K562 (cell line): ENCODE results near the gene KBTBD6. TPM values are rescaled to one million over a fixed set of nuclear protein-coding genes. Genes with fewer than 3 reads are reported as not detected.

Experiments
- ATAC-seq: fragments of 200-7000 bp; cut with Tn5 transposase; 3 replicates; pipeline ENCODE4 v1.9.1; 2020; ENCODE audit warnings: moderate library complexity
- BruUV-seq: library from RNA; stranded (reverse); fragments of 400-500 nt; replicated peaks from 2 replicates; lab custom pipeline; 2021; lab: Mats Ljungman, UMichigan
- CTCF ChIA-PET: fragments of 300-600 bp; formaldehyde crosslinking; extraction: SDS; loops from one replicate; lab custom pipeline; 2021; ENCODE audit warnings: low intra/inter-chr PET ratio; lab: Yijun Ruan, JAX
- POLR2A ChIA-PET: fragments of 300-600, 350-650 bp; sonication (Branson Sonifier 250); formaldehyde crosslinking; extraction: SDS; loops from one replicate; lab custom pipeline; 2021; ENCODE audit warnings: antibody characterized with exemption, inconsistent platforms; lab: Yijun Ruan, JAX
- DNase-seq, 4 experiments: peaks; one replicate each; pipeline versions ENCODE4 v3.0.0 to v3.0.0-alpha.2; 2011 to 2018; ENCODE audit warnings: low spot score in 3 of 4, mixed read lengths in 3 of 4; ENCODE audit errors: extremely low read depth in 1 of 4
- FAIRE-seq: peaks from 2 replicates; lab custom pipeline; 2011; peaks lifted over from hg19 to GRCh38; lab: Jason Lieb, UNC
- H2AFZ ChIP-seq: 2 replicates; pipeline ENCODE4 v1.6.0; 2011; ENCODE audit warnings: low read depth, low read length, control low read depth, inconsistent platforms
- H3K27ac ChIP-seq: fragments of 200-600 bp; 3 replicates; pipeline ENCODE4 v1.8.0; 2011; ENCODE audit warnings: low read depth, mild to moderate bottlenecking, control low read depth, inconsistent platforms, low read length, moderate library complexity, mixed read lengths; ENCODE audit errors: extremely low read depth
- H3K27me3 ChIP-seq, 2 experiments: fragments of 300-600 bp in 1 of 2; 2 replicates in 1 of 2; 3 replicates in 1 of 2; pipeline versions ENCODE4 v1.6.0 to v1.8.0; 2011; ENCODE audit warnings: inconsistent platforms in 2 of 2, low read length in 2 of 2, mild to moderate bottlenecking in 1 of 2, mixed read lengths in 1 of 2, moderate library complexity in 1 of 2; ENCODE audit not compliant: control insufficient read depth in 2 of 2, insufficient read depth in 2 of 2
- H3K36me3 ChIP-seq: fragments of 300-600 bp; 3 replicates; pipeline ENCODE4 v1.8.0; 2011; ENCODE audit warnings: mild to moderate bottlenecking, low read length, inconsistent platforms; ENCODE audit not compliant: control insufficient read depth, insufficient read depth
- H3K4me1 ChIP-seq, 2 experiments: fragments of 200-600 bp in 1 of 2; replicated peaks in 1 of 2; 2 replicates in 1 of 2; 3 replicates in 1 of 2; pipeline versions ENCODE4 v1.5.1 to v1.8.0; 2011; ENCODE audit warnings: inconsistent platforms in 2 of 2, low read length in 2 of 2, mild to moderate bottlenecking in 1 of 2, mixed read lengths in 1 of 2, moderate library complexity in 1 of 2; ENCODE audit not compliant: control insufficient read depth in 2 of 2, insufficient read depth in 2 of 2
- H3K4me2 ChIP-seq: 2 replicates; pipeline ENCODE4 v1.6.1; 2011; ENCODE audit warnings: low read length, control low read depth, inconsistent platforms, mixed read lengths; ENCODE audit not compliant: insufficient read depth
- H3K4me3 ChIP-seq: fragments of 200-600 bp; sonication (generic), shearing (Covaris generic); 2 replicates; pipeline ENCODE4 v1.5.1; 2016; ENCODE audit warnings: control low read depth, inconsistent platforms
- H3K79me2 ChIP-seq: fragments of 200-600 bp; 3 replicates; pipeline ENCODE4 v1.8.0; 2011; ENCODE audit warnings: low read length, inconsistent platforms; ENCODE audit not compliant: control insufficient read depth, insufficient read depth
- H3K9ac ChIP-seq, 2 experiments: 2 replicates each; pipeline versions ENCODE4 v1.6.0 to v1.6.1; 2011; ENCODE audit warnings: low read depth in 2 of 2, low read length in 2 of 2, control low read depth in 1 of 2, inconsistent platforms in 1 of 2, mild to moderate bottlenecking in 1 of 2, mixed read lengths in 1 of 2; ENCODE audit not compliant: insufficient read depth in 1 of 2
- H3K9me1 ChIP-seq: one replicate; pipeline ENCODE4 v1.6.0; 2011; ENCODE audit warnings: inconsistent platforms, mild to moderate bottlenecking, low read length, moderate library complexity; ENCODE audit not compliant: control insufficient read depth, insufficient read depth
- H3K9me3 ChIP-seq: replicated peaks from 2 replicates; pipeline ENCODE4 v1.5.1; 2011; ENCODE audit warnings: low read depth, low read length, inconsistent platforms; ENCODE audit not compliant: control insufficient read depth, insufficient read depth
- H4K20me1 ChIP-seq: replicated peaks from 2 replicates; pipeline ENCODE4 v1.6.1; 2011; ENCODE audit warnings: low read length, inconsistent platforms, mixed read lengths; ENCODE audit not compliant: control insufficient read depth, insufficient read depth
- CBFA2T2 ChIP-seq: fragments of 450-650 bp; conservative IDR thresholded peaks from 2 replicates; pipeline ENCODE4 v1.6.1; 2017; ENCODE audit warnings: mild to moderate bottlenecking
- CBX8 ChIP-seq: fragments of 200-600 bp; sonication (generic); IDR thresholded peaks from 2 replicates; pipeline ENCODE4 v1.6.1; 2012; ENCODE audit warnings: borderline replicate concordance, mixed run types, low read depth, mild to moderate bottlenecking, moderate library complexity, mixed read lengths, low read length, control low read depth, inconsistent platforms; ENCODE audit not compliant: poor library complexity, severe bottlenecking; ENCODE audit errors: extremely low read depth
- CHCHD3 ChIP-seq: fragments of 250-450 bp; sonication (Bioruptor Pico); IDR thresholded peaks from 2 replicates; pipeline ENCODE4 v2.1.2; 2022; ENCODE audit warnings: mild to moderate bottlenecking
- CSDE1 ChIP-seq, 2 experiments: fragments of 450-650 bp; IDR thresholded peaks; 2 replicates each; pipeline ENCODE4 v1.6.1; 2016; ENCODE audit warnings: mild to moderate bottlenecking in 1 of 2
- DIDO1 ChIP-seq: fragments of 450-650 bp; IDR thresholded peaks from 2 replicates; pipeline ENCODE4 v1.6.1; 2016; ENCODE audit warnings: low read depth, missing biosample characterization, missing genetic modification characterization
- E2F1 ChIP-seq: sonication (generic); formaldehyde crosslinking; IDR thresholded peaks from 2 replicates; pipeline ENCODE4 v1.8.1; 2023; ENCODE audit warnings: mild to moderate bottlenecking, missing genetic modification reagents, moderate library complexity
- HDAC8 ChIP-seq: fragments of 450-650 bp; IDR thresholded peaks from 2 replicates; pipeline ENCODE4 v1.6.1; 2016; ENCODE audit warnings: mild to moderate bottlenecking, missing genetic modification characterization, moderate library complexity, missing compliant biosample characterization
- HIVEP1 ChIP-seq: fragments of 250-450 bp; sonication (Bioruptor Pico); IDR thresholded peaks from 2 replicates; pipeline ENCODE4 v1.4.0; 2020; ENCODE audit warnings: mild to moderate bottlenecking
- SOX6 ChIP-seq: fragments of 450-650 bp; IDR thresholded peaks from 2 replicates; pipeline ENCODE4 v1.6.1; 2014; ENCODE audit warnings: mild to moderate bottlenecking
- TARDBP ChIP-seq: fragments of 450-650 bp; IDR thresholded peaks from 2 replicates; pipeline ENCODE4 v1.6.1; 2016
- TFAM ChIP-seq: fragments of 250-450 bp; sonication (Bioruptor Pico); conservative IDR thresholded peaks from 2 replicates; pipeline ENCODE4 v1.5.0; 2021; ENCODE audit warnings: mild to moderate bottlenecking, moderate library complexity
- ZFP36 ChIP-seq: fragments of 150-350 bp; IDR thresholded peaks from 2 replicates; pipeline ENCODE4 v1.6.1; 2018; ENCODE audit warnings: low read length, low read depth; ENCODE audit not compliant: partially characterized antibody
- WGBS: fragments of 100-300 bp; shearing (Covaris generic); methylation state at CpG from one replicate; pipeline ENCODE4 v1.1.6; 2016; ENCODE audit warnings: low coverage, mixed read lengths; ENCODE audit not compliant: insufficient coverage; ENCODE audit errors: missing lambda C conversion rate; 5-methylcytosine and 5-hydroxymethylcytosine counted together
- in situ Hi-C: fragments of 300-500 bp; cut with MboI; formaldehyde crosslinking; loops from 4 replicates; pipeline ENCODE4 v1.15.0; 2018; ENCODE audit warnings: inconsistent platforms, mixed read lengths
- intact Hi-C: fragments of 100-400 bp; cut with micrococcal nuclease; formaldehyde crosslinking; loops from 2 replicates; pipeline ENCODE4 v1.14.2; 2022
- polyA plus RNA-seq, 8 experiments: library from polyadenylated mRNA; depleted of rRNA in 4 of 8; stranded (reverse) in 5 of 8; unstranded in 3 of 8; fragments of >200 nt; fragmentation: Nextera tagmentation in 2 of 8; fragmentation: Illumina TruSeq in 1 of 8; extraction: Ambion mirVana in 2 of 8; extraction: Trizol in 1 of 8; gene quantifications; 2 replicates each; pipeline versions ENCODE4 v1.2.1 to v1.2.3, GENCODE V29; 2011 to 2014; ENCODE audit warnings: inconsistent platforms in 1 of 8, missing spikeins in 1 of 8
- total RNA-seq, 7 experiments: library from RNA; depleted of rRNA in 6 of 7; stranded (reverse); fragments of >200 nt in 6 of 7; fragmentation: Illumina TruSeq in 2 of 7; extraction: Trizol in 2 of 7; gene quantifications; 2 replicates each; pipeline versions ENCODE4 v1.2.1 to v1.2.3, GENCODE V29; 2011 to 2021; ENCODE audit warnings: low replicate concordance in 1 of 7
- TF ChIP-seq, protein P1 (sequence below): fragments of 250-450 bp; sonication (Bioruptor Pico); IDR thresholded peaks from 2 replicates; pipeline ENCODE4 v1.6.1; 2021; ENCODE audit warnings: mild to moderate bottlenecking
- TF ChIP-seq, protein P2 (sequence below): fragments of 250-450 bp; sonication (Bioruptor Pico); IDR thresholded peaks from 2 replicates; pipeline ENCODE4 v1.5.0; 2021; ENCODE audit warnings: mild to moderate bottlenecking, borderline replicate concordance
- TF ChIP-seq, protein P3 (sequence below): fragments of 450-650 bp; formaldehyde crosslinking; conservative IDR thresholded peaks from 2 replicates; pipeline ENCODE4 v1.4.0; 2022; ENCODE audit warnings: mild to moderate bottlenecking, missing genetic modification characterization
- TF ChIP-seq, protein P4 (sequence below): sonication (generic); formaldehyde crosslinking; IDR thresholded peaks from 2 replicates; pipeline ENCODE4 v1.9.0; 2022; ENCODE audit warnings: mild to moderate bottlenecking, missing genetic modification reagents

The KBTBD6 gene
- total and polyA plus RNA-seq, 9 of the 15 experiments (the other 6 are each of a cell fraction or from before 2014, with no cell fraction given) = 1.9 to 4.9 (median 3.2) TPM

- ATAC-seq (no peak), DNase-seq (no peak), FAIRE-seq (no peak)
- Histone ChIP-seq H4K20me1 (no peaks in the 10 kb centered on the region), H3K4me2 (no peak overlapping the region), H3K36me3 (no peaks in the 10 kb centered on the region), H3K9me3 (peaks cover 14% of the 10 kb centered on the region), H2AFZ (no peak overlapping the region), H3K9me1 (no peaks in the 10 kb centered on the region), H3K27ac (no peak overlapping the region), H3K4me3 (no peak overlapping the region), H3K9ac (no peak overlapping the region), H3K4me1 (no peaks in the 10 kb centered on the region), H3K79me2 (no peaks in the 10 kb centered on the region), H3K27me3 (no peaks in the 10 kb centered on the region)
- ChIA-PET POLR2A (interaction anchor here (0.8 kb wide), 1 partner anchor 82 kb away, joined by 3 read pairs; no protein-coding TSS in a partner anchor), CTCF (no interaction called here)
- intact Hi-C loops = loop anchor here (5.0 kb wide), 1 partner anchor 47 kb away; the partner anchor contains the start of gene KBTBD7
- 24% methylated on average over 4 of the region's 4 CpGs for whole genome bisulfite sequencing
- no TSS peak for BruUV-seq
- in situ Hi-C loops = no loop called here
- TF ChIP-seq HDAC8 (tag) = no peak
- TF ChIP-seq E2F1 (CRISPR knock-in tag) = no peak
- TF ChIP-seq, protein P1, sequence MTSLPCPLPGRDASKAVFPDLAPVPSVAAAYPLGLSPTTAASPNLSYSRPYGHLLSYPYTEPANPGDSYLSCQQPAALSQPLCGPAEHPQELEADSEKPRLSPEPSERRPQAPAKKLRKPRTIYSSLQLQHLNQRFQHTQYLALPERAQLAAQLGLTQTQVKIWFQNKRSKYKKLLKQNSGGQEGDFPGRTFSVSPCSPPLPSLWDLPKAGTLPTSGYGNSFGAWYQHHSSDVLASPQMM = no peak
- TF ChIP-seq CSDE1 (IDR thresholded peaks at IDR 0.05) = no peak
- TF ChIP-seq, protein P2, sequence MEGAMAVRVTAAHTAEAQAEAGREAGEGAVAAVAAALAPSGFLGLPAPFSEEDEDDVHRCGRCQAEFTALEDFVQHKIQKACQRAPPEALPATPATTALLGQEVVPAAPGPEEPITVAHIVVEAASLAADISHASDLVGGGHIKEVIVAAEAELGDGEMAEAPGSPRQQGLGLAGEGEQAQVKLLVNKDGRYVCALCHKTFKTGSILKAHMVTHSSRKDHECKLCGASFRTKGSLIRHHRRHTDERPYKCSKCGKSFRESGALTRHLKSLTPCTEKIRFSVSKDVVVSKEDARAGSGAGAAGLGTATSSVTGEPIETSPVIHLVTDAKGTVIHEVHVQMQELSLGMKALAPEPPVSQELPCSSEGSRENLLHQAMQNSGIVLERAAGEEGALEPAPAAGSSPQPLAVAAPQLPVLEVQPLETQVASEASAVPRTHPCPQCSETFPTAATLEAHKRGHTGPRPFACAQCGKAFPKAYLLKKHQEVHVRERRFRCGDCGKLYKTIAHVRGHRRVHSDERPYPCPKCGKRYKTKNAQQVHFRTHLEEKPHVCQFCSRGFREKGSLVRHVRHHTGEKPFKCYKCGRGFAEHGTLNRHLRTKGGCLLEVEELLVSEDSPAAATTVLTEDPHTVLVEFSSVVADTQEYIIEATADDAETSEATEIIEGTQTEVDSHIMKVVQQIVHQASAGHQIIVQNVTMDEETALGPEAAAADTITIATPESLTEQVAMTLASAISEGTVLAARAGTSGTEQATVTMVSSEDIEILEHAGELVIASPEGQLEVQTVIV (CRISPR knock-in tag) = no peak
- no peak for TF ChIP-seq TFAM (CRISPR knock-in tag)
- TF ChIP-seq CBX8 = no peak
- TF ChIP-seq DIDO1 (tag) = no peak
- no peak for TF ChIP-seq TARDBP
- TF ChIP-seq CBFA2T2 = no peak
- TF ChIP-seq HIVEP1 (CRISPR knock-in tag) = no peak
- TF ChIP-seq, protein P3, sequence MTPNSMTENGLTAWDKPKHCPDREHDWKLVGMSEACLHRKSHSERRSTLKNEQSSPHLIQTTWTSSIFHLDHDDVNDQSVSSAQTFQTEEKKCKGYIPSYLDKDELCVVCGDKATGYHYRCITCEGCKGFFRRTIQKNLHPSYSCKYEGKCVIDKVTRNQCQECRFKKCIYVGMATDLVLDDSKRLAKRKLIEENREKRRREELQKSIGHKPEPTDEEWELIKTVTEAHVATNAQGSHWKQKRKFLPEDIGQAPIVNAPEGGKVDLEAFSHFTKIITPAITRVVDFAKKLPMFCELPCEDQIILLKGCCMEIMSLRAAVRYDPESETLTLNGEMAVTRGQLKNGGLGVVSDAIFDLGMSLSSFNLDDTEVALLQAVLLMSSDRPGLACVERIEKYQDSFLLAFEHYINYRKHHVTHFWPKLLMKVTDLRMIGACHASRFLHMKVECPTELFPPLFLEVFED (CRISPR knock-in tag) = no peak
- TF ChIP-seq, protein P4, sequence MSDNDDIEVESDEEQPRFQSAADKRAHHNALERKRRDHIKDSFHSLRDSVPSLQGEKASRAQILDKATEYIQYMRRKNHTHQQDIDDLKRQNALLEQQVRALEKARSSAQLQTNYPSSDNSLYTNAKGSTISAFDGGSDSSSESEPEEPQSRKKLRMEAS (CRISPR knock-in tag) = no peak
- no peak for TF ChIP-seq ZFP36
- no peak for TF ChIP-seq SOX6
- TF ChIP-seq CHCHD3 (CRISPR knock-in tag) = no peak
Measured at GRCh38 chr13:41145136-41145908, 12.7 kb upstream of the KBTBD6 start.
